Measurements from ENCODE around the gene SLC2A9. TPM values are rescaled to one million over a fixed set of nuclear protein-coding genes. Genes with fewer than 3 reads are reported as not detected.

Gene SLC2A9
- total and polyA plus RNA-seq, 2 of the 4 experiments (the other 2 are of a cell fraction): 0.72 to 2.1 TPM

GRCh38 chr4:10007793-10008608 is 13.3 kb downstream of the SLC2A9 start (continued):
- TF ChIP-seq USF2 (IDR thresholded peaks at IDR 0.05; ENCODE audit: low read depth, low read length) (no peak), BHLHE40 (IDR thresholded peaks at IDR 0.05; ENCODE audit: low read depth, low read length) (no peak)

- intact Hi-C loops (cut with micrococcal nuclease): no loop called here
- CTCF ChIA-PET: interaction anchor here (0.5 to 1.8 kb wide), 2 partner anchors 12 to 20 kb away, joined by 3 to 6 read pairs; no protein-coding TSS in a partner anchor
- no peaks in the 10 kb centered on the region for H3K9me3 ChIP-seq (ENCODE audit: control insufficient read depth, insufficient read depth, low read length)
Observed at GRCh38 chr4:10007436-10007740, 13.9 kb downstream of the SLC2A9 start.

More at GRCh38 chr4:10007436-10007740, 13.9 kb downstream of the SLC2A9 start:
- Histone ChIP-seq H3K23ac (ENCODE audit: low read depth, low read length) (no peak overlapping the region), H4K91ac (ENCODE audit: insufficient read depth, low read depth, low read length) (no peak overlapping the region), H4K20me1 (ENCODE audit: insufficient read depth, low read length) (no peaks in the 10 kb centered on the region), H3K9me1 (ENCODE audit: insufficient read depth, low read length) (peaks cover 3% of the 10 kb centered on the region; the same call in 1 of the 2 replicates), H3K4me1 (ENCODE audit: control insufficient read depth, insufficient read depth, low read length) (peaks cover 22% of the 10 kb centered on the region; the same call in 1 of the 2 replicates), H3K9ac (ENCODE audit: low read depth, low read length) (no peak overlapping the region), H2BK120ac (ENCODE audit: low read depth, low read length) (no peak overlapping the region), H3K14ac (replicated peaks; ENCODE audit: low read depth, low read length) (no peak overlapping the region), H3K79me1 (ENCODE audit: low read depth in 1 of 2, low read length in 2 of 2) (no peaks in the 10 kb centered on the region), H3K27ac (ENCODE audit: insufficient read depth, low read length) (no peak overlapping the region), H2AK9ac (replicated peaks; ENCODE audit: low read depth, low read length, poor library complexity) (no peak overlapping the region), H2BK20ac (ENCODE audit: low read depth, low read length) (no peak overlapping the region; the same call in 1 of the 2 replicates), H2BK5ac (ENCODE audit: low read depth, low read length, poor library complexity, severe bottlenecking) (no peak overlapping the region), H2AFZ (replicated peaks; ENCODE audit: low read length, poor library complexity) (no peak overlapping the region), H2BK15ac (ENCODE audit: low read depth, low read length) (no peak overlapping the region), H3K4me3 (ENCODE audit: insufficient read depth, low read depth, low read length) (no peak overlapping the region), H3K4ac (ENCODE audit: low read depth, low read length) (no peak overlapping the region), H2AK5ac (ENCODE audit: low read depth, low read length) (no peak overlapping the region), H3K4me2 (ENCODE audit: low read depth, low read length) (no peak overlapping the region), H3K18ac (ENCODE audit: low read depth, low read length) (no peak overlapping the region), H4K8ac (ENCODE audit: low read depth in 2 of 2, low read length in 2 of 2) (no peak overlapping the region), H4K5ac (ENCODE audit: low read depth, low read length) (no peak overlapping the region; the same call in 1 of the 2 replicates), H3K27me3 (ENCODE audit: control insufficient read depth, insufficient read depth, low read length) (no peaks in the 10 kb centered on the region), H3K36me3 (ENCODE audit: control insufficient read depth, insufficient read depth, low read length) (no peaks in the 10 kb centered on the region), H3K56ac (ENCODE audit: extremely low read depth, insufficient read depth, low read length) (no peak overlapping the region)
- in situ Hi-C loops (cut with MboI; ENCODE audit: low sequenced_read_pairs) (no loop called here), dilution Hi-C loops (cut with HindIII; ENCODE audit: low sequenced_read_pairs, unreplicated experiment) (no loop called here)
- DNase-seq (no peak), ATAC-seq (ENCODE audit: low read depth) (no peak)
- BruUV-seq (replicated peaks): no TSS peak
- no CpG with 5 or more reads among the region's 1 CpG for WGBS, 2 experiments (ENCODE audit: extremely low coverage in 2 of 2, insufficient read length in 1 of 2)
- POLR2A ChIA-PET (ENCODE audit: unreplicated experiment): no interaction called here
- TF ChIP-seq ELK1 (IDR thresholded peaks at IDR 0.05; ENCODE audit: borderline replicate concordance, low read depth, low read length) (no peak), BHLHE40 (IDR thresholded peaks at IDR 0.05; ENCODE audit: low read depth, low read length) (no peak), SMC3 (IDR thresholded peaks at IDR 0.05; ENCODE audit: low read depth, low read length) (no peak), MXI1 (IDR thresholded peaks at IDR 0.05; ENCODE audit: borderline replicate concordance, low read depth, low read length) (no peak), FOS (IDR thresholded peaks at IDR 0.05; ENCODE audit: low read depth, low read length) (no peak), MAZ (IDR thresholded peaks at IDR 0.05; ENCODE audit: borderline replicate concordance, low read depth, low read length) (no peak), CEBPB (IDR thresholded peaks at IDR 0.05; ENCODE audit: low read depth, low read length) (no peak), RFX5 (IDR thresholded peaks at IDR 0.05; ENCODE audit: low read depth, low read length) (no peak), USF2 (IDR thresholded peaks at IDR 0.05; ENCODE audit: low read depth, low read length) (no peak), POLR2A (IDR thresholded peaks at IDR 0.05; ENCODE audit: low read depth, low read length) (no peak)
